HS-5 (cell line): ENCODE results near the gene SAMD1.
A peak's percentile ranks its signal among the peaks of the same experiment; 100 is the strongest.

ENCODE experiments used
- DNase-seq: peaks from one replicate; pipeline ENCODE4 v3.0.0-alpha.2; 2012; ENCODE audit warnings: low read depth

The SAMD1 gene

DNA sequence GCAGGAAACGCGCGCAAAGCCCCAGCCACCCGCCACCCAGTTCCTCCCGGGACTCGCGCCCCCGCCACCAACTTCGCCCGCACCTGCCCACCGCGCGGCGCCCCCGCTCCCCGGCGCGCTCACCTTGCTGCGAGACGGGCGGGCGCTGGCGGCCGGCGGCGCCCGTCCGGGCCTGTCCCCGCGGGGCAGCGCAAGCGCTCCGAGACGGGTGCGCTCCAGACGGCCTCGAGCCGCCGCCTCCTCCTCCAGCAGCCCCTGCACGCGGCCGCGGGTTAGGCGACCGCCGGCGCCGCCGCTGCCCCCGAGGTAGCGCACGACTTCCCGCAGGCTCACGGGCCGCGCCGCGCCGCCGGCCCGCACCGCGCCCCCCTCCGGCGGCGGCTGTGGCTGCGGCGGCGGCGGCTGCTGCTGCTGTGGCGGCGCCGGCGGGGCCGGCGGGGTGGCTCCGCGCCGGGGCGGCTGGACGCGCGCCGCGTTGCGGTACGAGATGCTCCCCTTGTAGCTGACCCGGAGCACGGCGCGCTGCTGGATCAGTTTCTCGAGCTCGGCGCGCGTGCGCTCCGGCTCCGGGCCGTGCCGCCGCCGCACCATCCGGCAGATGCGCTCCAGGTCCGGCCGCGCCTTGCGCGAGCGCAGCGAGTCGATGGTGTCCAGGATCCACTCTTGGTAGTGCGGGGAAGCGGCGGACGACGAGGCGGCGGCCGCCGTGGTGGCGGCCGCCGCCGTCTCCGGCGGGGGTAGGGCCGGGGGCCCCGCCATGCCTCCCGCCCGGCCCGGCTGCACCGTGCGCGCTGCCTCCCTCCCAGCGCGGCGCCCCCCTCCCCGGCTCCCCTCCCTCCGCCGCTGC lies 666 bp downstream of the SAMD1 start:
- no peak for DNase-seq

DNA sequence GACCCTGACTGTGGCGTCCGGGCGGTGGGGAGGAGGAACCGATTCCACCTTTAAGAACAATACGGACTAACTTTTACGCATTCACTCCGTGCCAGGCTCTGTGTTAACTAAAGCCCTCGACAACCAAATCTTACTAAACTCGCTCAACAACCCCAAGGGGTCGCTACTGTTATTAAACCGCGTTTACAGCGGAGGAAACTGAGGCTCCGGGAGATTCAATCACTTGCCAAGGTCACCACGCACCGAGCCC lies 1.2 kb downstream of the SAMD1 start:
- DNase-seq = no peak

DNA sequence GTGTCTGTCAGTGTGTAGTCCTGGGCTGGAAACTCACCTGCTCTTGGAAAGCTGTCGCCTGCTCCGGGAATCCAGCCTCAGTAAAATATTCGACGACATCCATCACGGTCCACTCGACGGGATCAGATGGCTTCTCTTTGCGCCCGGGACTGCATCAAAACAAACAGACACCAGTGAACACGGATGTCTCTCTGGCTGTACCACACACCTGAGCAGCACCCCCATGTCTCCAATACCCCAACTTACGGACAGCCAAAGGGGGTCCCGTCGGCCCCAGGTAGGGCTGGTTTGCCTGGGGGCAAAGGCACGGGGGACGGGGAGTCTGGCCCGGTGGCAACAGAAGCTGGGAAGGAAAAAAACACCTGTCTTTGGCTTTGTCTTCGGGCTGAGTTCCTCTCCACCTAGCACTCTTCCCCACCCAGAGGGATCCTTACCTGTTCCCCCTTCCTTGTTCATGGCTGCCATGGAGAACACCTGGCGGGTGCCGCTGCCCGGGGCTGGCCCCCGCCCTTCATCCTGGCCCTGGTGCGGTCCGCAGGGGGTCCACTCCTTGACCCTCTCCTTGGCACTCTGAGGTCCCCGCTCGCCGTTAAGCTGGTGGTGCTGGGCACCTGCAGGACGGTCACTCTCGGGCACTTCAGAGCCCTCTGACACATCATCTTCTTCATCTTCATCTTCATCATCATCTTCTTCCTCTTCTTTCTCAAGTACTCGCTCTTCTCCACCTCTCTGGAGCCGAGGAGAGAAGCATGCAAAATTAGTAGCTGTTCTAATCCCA lies 1.7 kb downstream of the SAMD1 start:
- DNase-seq = no peak

- DNase-seq = no peak
Observed at GRCh38 chr19:14086098-14086497, 4.5 kb downstream of the SAMD1 start.

DNA sequence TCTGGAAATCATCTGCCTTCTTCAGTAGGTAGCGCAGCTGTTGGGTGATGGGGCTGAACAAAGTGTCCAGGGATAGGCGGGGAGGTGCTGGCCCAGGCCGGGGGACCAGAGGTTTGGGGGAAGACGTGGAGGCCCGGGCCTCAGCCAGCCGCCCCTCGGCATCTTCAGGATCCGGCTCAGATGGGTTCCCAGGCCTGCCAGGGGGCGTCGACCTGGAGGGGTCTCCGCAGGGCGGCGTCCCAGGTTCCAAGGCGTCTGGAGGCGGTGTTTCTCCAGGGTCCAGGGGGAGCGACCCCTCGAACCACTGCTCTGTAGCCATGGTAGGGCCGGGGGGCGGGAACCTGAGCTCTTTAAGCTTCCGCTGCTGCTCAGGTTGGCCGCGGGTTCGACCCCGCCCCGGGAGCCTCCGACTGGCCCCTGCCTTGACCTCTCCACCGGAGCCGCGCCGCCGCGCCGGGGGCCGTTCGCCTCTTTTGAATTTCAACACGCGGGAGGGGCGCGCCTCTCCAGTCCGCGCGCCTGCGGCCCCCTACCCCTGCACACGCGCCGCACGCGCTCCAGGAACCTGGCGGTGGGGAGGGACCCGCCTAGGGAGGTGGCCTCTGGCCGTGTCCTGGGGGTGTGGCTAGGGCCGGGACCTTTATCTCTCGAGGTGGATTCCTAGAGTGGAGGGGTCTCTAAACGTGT lies 5.1 kb downstream of the SAMD1 start, which contains the start of gene C19orf67:
Gene C19orf67, minus strand, starts transcription at position 475 of the 687 bp plus-strand sequence. Its CDS starts 156 bp downstream, at position 319.
- no peak for DNase-seq

DNA sequence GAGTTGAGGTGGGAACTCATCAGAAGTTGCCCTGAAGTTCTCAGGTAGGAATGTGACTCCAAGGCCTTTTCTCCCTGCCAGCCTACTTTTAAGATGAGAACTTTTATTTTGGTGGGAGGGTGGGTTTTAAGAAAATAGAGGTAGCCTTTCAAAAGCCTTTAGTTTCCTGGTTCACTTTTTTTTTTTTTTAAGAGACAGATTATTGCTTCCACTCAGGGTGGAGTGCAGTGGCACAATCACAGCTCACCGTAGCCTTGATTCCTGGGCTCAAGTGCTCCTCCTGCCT lies 7.9 kb downstream of the SAMD1 start:
- DNase-seq = no peak

GRCh38 chr19:14081797-14082674 lies 8.5 kb downstream of the SAMD1 start:
- no peak for DNase-seq

GRCh38 chr19:14080887-14081796 lies 9.4 kb downstream of the SAMD1 start:
- DNase-seq = peak; percentile 100

DNA sequence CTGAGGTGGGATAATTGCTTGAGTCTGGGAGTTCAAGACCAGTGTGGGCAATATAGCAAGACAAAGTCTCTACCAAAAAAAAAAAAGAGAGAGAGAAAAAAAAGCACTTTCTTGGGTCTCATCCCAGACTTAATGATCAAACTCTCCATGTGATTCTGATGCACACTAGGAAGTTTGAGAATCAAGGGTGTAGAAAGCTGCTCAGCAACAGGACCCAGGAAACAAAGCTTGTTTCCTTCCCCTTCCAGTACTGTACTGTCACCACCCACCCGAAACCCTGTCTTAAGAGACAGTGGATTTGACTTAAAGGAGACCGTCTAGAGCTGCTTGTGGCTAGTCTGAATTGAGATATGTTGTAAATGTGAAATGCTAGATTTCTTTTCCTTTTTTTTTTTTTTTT lies 12.1 kb downstream of the SAMD1 start:
- no peak for DNase-seq

GRCh38 chr19:14073925-14074838 lies 16.4 kb downstream of the SAMD1 start:
- DNase-seq = peak; percentile 35

GRCh38 chr19:14073261-14073924 lies 17.2 kb downstream of the SAMD1 start:
- peak; percentile 58 for DNase-seq

DNA sequence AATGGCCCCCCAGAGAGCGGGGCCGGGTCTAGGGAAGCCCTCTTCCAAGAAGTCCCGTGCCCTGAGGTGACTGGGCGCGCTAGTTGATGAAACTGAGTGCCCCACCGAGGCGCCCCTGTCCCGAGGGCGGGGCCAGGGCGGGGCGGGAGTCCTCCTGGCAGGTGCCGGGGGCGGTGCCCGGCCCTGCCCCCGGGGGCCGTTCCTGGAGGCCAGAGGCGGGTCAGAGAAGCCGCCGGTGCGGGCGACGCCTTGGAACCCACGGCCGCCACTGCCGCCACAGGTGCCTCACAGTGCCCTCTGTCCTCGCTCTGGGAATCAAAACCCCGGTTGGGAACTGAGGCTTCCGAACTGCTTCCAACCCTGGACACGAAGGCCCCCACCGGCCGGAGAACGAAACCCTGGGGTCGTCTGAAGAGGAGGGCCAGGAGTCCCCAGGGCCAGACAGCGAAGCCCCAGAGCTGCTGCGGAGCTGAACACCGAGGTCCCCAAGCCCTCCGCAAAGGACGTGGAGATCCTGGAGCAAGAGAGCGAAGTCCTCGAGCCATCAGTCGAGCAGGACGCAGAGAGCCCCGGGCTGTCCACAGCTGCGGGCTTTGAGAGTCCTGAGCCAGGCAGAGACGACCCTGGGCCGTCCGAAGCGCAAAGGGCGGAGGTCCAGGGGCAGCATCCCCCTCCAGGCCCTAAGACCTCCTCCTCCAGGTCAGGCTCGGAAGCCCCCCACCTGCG lies 17.9 kb downstream of the SAMD1 start, which contains the start of gene MISP3:
Gene MISP3, plus strand, starts transcription at position 252 of the 726 bp plus-strand sequence. CDS start 524 bp downstream, outside the sequence.
- no peak for DNase-seq

GRCh38 chr19:14070268-14071050 lies 20.1 kb downstream of the SAMD1 start:
- no peak for DNase-seq

DNA sequence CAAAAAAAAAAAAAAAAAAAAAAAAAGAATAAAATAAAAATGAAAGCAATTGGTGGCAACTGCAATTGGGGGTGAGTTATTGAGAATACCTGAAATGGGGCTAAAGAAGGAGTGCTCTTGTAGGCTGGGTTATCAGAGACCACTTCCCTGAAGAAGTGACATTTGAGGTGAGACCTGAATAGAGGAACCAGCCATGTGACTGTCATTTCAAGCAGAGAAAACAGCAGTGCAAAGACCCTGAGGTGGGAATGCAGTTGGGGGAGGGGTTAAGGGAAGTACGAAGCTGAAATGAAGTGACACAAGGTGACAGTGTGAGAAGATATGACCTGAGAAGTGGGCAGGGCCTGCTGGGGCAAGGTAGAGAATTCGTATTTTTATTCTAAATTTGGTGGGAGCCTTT lies 24.4 kb downstream of the SAMD1 start:
- DNase-seq = no peak

GRCh38 chr19:14063105-14063504 lies 27.4 kb downstream of the SAMD1 start:
- DNase-seq = no peak

DNA sequence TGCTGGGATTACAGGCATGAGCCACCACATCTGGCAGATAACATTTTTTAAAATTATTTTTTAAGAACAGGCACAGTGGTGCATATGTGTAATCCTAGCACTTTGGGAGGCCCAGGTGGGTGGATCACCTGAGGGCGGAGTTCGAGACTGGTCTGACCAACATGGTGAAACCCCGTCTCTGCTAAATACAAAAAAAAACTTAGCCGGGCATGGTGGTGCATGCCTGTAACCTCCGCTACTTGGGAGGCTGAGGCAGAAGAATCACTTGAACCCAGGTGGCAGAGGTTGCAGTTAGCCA lies 28.0 kb downstream of the SAMD1 start:
- DNase-seq = no peak

DNA sequence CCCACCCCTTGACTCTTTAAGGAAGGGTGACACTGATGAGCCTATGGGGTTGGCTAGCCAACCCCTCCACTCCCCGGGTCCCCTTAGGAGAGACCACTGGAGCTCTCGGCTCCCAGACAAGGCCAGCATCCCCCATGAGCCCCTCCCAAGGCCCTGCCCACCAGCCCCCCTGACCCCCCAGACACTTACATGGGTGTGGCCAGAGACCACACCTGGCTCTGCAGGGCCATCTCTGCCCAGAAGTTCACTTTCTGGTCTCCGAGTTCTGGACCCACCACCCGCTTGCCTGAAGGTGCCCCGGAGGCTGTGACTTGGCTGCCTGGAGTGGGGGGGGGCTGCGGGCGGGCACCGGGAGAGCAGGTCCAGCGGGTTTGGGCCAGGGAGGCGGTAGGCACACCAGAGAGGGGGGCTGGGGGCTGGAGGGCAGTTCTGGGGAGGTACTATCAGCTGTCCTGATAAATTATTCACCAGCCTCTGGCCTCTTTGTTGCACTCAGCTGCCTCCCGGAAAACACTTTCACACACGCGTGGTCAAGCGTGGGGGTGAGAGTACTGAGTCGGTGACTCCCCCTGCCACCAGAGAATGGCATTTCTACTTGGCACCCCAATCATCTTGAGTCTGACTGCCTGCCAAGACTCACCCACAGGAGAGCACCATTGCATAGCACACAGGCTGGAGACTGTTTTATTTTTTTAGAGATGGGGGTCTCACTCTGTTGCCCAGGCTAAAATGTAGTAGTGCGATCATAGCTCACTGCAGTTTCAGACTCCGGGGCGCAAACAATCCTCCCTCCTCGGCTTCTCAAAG lies 28.6 kb downstream of the SAMD1 start, which contains the start of gene PALM3:
Gene PALM3, minus strand, starts transcription at position 326 of the 807 bp plus-strand sequence. Its CDS starts 96 bp downstream, at position 230.
- no peak for DNase-seq
